GDM1 (cell line): Measurements from ENCODE around the gene SRSF7.
A peak's percentile ranks its signal among the peaks of the same experiment; 100 is the strongest.
"Not testable (repeated sequence)": the region's sequence is repeated elsewhere in the genome, so short reads cannot be mapped to it uniquely, and the experiment has no call there.

ENCODE experiments used
- DNase-seq: peaks from one replicate; lab custom pipeline; 2025; lab: John Stamatoyannopoulos, UW

Gene SRSF7

GRCh38 chr2:38731684-38732221, 19.4 kb downstream of the SRSF7 start:
- DNase-seq = no peak

DNA sequence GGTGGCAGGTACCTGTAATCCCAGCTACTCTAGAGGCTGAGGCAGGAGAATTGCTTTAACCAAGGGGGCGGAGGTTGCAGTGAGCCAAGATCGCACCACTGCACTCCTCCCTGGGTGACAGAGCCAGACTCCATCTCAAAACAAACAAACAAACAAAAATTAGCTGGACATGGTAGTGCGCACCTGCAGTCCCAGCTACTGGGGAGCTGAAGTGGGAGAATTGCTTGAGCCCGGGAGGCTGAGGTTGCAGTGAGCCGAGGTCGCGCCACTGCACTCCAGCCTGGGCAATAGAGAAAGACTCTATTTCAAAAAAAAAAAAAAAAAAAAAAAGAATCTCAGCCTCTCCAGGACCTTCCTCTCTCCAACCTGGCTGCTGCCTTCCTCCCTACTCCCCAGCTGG, 20.1 kb downstream of the SRSF7 start:
- no peak for DNase-seq

- DNase-seq = no peak
These were observed 22.5 kb downstream of the SRSF7 start for GRCh38 chr2:38728694-38729093.

DNA sequence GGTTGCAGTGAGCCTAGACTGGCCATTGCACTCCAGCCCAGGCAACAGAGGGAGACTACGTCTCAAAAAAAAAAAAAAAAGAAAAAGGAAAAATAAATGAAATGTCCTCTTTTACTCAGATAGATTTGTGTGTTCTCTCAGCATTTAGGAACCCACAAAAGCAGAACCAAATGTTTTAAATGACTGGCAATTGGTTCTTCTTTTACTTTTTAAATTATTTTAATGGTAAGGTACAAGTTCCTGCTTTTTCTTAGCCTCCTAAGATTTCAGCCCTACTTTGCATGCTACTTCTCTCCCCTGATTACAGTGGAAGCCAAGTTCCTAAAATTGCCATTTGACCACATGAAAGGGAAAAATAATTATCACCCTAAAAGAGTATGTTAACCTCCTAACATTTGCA, 23.5 kb downstream of the SRSF7 start:
- DNase-seq = no peak

DNA sequence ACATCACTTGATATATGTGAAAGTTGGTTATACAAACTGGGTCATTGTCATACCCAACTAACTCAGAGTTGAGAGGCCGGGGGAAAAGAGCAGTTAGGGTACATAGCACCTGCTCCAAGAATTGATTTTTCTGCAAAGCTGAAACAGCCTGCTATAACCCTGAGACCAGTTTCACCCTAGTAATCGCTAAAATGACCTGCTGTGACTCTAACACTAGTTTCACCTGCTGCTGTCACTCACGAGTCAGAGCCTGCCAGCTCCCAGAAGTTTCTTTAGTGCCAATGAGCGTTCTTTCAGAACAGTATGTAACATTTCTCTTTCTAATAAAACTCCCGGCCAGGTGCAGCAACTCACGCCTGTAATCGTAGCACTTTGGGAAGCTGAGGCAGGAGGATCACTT, 28.0 kb downstream of the SRSF7 start:
- DNase-seq = no peak

DNA sequence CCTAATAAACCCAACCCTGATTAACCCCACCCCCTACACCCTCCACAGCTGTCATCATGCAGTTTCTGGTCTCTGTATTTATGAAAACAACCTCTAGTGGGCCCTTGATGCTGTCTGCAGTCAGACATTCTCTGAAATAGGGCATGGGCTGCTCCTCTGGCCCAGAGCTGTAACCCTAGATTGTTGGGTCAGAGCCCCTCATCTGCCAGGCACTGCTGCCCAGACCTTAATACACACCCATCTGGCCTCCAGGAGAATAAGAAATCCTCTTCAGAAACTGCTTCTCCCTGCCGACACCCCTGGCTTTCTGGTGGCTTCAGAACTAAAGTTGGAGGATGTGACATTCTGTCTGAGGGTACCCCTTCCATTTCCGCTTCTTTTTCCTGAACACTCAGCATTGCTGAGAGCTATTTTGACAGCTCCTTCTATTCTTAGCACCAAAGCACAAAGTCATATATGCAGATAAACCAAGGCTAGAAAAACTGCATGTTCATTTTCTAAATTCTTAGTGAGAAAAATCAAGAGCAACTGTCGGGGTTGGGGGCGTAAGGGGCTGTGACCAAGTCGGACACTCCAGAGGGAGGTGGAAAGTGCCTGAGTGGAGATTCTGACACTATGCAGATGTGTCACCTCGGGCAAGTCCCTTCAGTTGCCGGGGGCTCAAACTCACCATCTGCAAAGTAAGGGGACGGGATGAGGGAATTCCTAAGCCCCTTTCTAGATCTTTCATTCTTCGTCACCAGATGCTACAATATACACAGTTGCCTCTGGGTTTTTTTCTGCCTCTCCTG, 28.7 kb downstream of the SRSF7 start:
- DNase-seq = peak; percentile 64

DNA sequence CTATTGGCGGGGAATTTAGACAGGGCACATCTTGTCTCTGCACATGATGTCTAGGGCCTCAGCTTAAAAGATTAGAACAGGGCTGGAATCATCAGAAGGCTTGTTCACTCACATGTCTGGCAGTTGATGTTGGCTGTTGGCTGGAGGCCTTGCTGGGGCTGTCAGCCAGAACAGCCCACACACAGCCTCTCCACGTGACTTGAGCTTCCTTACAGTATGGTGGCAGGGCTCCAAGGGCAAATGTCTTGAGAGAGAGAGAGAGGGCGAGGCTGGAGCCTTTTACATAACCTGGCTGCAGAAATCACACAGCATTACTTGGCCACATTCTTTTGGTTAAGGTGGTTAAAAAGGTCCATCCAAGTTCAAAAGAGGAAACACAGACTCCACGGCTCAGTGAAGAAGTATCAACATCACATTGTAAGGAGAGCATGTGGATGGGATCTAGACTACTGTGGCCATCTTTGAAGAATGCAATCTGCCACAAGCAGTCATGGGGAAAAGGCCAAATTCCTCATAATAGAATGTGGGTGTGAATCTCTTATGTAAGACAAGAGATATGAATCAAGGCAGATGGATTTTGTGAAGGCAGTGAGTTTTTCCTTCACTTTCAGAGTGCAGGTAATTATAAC, 30.4 kb downstream of the SRSF7 start:
- no peak for DNase-seq

DNA sequence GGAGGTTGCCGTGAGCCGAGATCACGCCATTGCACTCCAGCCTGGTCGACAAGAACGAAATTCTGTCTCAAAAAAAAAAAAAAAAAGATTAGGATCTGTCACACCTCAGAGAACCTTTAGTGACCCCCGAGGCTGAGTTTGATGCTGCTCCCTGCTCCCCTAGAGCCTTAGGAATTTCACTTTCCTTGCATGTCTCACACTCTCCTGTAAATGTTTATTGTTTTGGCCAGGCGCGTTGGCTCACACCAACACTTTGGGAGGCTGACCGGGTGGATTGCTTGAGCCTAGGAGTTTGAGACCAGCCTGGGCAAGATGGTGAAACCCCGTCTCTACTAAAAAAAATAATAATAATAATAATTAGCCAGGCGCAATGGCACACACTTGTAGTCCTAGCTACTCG, 31.5 kb downstream of the SRSF7 start:
- DNase-seq = no peak

DNA sequence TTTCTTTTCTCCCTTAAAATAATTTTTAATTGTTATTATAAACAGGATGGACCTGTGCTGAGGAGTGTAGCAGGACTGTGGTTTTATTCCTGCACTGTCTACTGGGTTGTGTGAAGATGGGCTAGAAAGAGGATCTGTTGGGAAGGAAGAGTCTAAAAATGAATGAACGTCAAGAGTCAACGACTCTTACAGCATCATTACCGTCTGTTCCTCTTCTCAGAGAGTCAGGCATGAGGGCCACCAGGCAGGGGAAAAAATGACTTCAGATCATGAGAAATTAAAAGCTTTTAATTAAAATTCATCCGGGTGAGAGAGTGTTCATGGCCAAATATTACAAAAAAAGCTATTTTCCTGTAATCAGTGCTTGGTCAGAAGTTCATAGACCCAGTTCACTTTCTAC, 32.6 kb downstream of the SRSF7 start:
- DNase-seq = no peak

GRCh38 chr2:38716185-38716584, 35.0 kb downstream of the SRSF7 start:
- DNase-seq = no peak

GRCh38 chr2:38714941-38715340, 36.2 kb downstream of the SRSF7 start:
- not testable (repeated sequence) for DNase-seq

DNA sequence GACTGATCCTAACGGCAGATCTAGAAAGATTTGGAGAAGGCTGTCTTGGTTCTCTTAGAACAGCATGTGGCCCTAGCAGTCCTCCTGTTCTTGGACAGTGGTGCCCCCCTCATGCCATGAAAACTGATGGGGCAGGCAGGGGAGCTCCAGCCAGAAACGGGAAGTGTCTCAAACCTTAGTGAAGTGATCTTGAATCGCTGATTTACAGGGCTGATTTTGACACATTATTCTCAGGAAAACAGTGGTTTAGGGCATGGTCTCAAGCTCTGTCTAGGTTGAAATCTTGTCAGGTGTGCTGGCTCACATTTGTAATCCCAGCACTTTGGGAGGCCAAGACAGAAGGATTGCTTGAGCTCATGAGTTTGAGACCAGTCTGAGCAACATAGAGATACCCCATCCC, 37.8 kb downstream of the SRSF7 start:
- DNase-seq = no peak

DNA sequence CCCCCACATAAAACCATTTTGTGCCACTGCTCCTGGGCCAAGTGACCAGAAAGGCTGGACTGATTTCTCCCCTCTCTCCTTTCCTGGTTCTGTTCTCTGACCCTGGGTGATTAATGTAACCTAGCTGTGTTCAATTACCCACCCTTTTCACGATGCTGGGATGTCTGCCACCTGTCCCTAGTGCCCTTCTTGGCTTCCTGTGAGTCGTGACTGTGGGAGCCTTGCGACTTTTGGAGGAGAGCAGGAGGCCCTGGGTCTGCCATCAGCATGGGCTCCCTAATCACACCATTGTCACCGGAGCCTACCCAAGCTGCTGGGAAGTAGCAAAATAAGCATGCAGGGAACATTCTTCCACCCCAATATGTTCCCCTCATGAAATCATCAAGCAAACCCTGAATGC, 38.3 kb downstream of the SRSF7 start:
- no peak for DNase-seq

- no peak for DNase-seq
These were observed 38.7 kb downstream of the SRSF7 start for GRCh38 chr2:38712413-38712812.

DNA sequence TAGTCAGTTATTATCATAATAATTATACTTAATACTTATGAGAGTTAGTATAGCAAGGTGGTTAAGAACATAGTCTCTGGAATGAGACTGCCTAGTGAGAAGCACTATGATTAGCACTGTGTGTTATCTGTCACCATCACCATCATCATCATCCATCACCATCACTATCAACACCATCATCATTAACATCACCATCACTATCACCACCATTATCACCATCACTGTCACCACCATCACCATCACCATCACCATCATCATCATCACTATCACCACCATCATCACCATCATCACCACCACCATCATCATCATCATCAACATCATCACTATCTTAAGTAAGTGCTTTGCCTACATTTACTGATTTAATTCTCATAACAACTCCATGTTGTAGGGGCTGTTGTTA, 39.6 kb downstream of the SRSF7 start:
- no peak for DNase-seq

GRCh38 chr2:38709567-38710194, 41.5 kb downstream of the SRSF7 start:
- DNase-seq = no peak

GRCh38 chr2:38708900-38709566, 42.1 kb downstream of the SRSF7 start:
- no peak for DNase-seq

GRCh38 chr2:38708491-38708890, 42.7 kb downstream of the SRSF7 start:
- DNase-seq = not testable (repeated sequence)

GRCh38 chr2:38706846-38707345, 44.3 kb downstream of the SRSF7 start:
- no peak for DNase-seq

GRCh38 chr2:38704664-38705063, 46.5 kb downstream of the SRSF7 start:
- no peak for DNase-seq

DNA sequence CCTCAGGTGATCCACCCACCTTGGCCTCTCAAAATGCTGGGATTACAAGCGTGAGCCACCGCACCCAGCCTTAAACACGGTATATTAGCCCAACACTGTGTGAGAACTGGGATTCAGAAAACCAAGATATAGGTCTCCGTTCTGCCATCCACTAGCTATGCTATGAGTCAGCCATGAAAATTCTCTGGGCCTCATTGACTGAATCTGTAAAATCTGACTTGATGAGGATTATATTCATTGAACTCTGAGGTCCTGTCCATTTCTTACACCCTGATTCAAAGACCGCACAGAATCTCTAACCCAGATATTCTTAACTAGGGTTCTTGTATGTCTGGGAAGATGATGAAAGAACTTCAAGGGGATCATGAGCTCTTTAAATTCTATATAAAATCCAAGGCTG, 47.8 kb downstream of the SRSF7 start:
- not testable (repeated sequence) for DNase-seq

- no peak for DNase-seq
These were observed 48.7 kb downstream of the SRSF7 start for GRCh38 chr2:38702413-38702812.
